Thyroid gland (tissue), 4 donors: ENCODE results near the gene PITPNC1.

Source experiments
- CTCF ChIP-seq, 6 experiments: fragments of 200-600 bp in 3 of 6; fragments of 450-650 bp in 3 of 6; sonication (generic) in 3 of 6; IDR thresholded peaks; one replicate each; pipeline ENCODE4 v1.5.1; 2016 to 2019; ENCODE audit warnings: antibody characterized with exemption in 6 of 6, mild to moderate bottlenecking in 2 of 6, inconsistent platforms in 1 of 6, moderate library complexity in 1 of 6
- POLR2A ChIP-seq, 2 donors: fragments of 450-650 bp; IDR thresholded peaks; one replicate each; pipeline ENCODE4 v1.6.1; 2017; ENCODE audit warnings: antibody characterized with exemption in 2 of 2, mild to moderate bottlenecking in 2 of 2, moderate library complexity in 1 of 2

GRCh38 chr17:67514998-67515397, 137.9 kb downstream of the PITPNC1 start:
- no peak for TF ChIP-seq CTCF (IDR thresholded peaks at IDR 0.05)
- TF ChIP-seq POLR2A (IDR thresholded peaks at IDR 0.05) = no peak
